ENCODE data around the gene NDUFA8.

NDUFA8 gene

DNA sequence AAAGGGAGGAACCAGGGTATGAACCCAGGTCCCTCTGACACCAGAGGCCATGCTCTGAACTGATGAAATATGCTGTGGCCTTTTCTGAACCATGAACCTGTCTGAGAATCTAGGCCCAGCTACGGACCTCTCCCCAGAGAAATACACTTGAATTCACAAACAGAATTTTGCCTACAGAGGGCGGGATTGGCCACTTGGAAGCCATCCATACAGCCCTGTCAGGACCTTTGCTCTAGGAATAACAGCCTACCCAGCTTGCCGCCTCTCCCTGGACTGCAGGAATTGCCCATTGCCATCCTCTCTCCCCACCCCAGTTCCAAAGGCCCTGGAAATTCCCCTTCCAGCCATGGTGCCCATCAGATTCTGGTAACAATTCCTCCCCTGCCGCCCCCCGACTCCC, 26.7 kb upstream of the NDUFA8 start:
- no peak for DNase-seq (ENCODE audit: extremely low read depth in 1 of 2, low read depth in 1 of 2)

DNA sequence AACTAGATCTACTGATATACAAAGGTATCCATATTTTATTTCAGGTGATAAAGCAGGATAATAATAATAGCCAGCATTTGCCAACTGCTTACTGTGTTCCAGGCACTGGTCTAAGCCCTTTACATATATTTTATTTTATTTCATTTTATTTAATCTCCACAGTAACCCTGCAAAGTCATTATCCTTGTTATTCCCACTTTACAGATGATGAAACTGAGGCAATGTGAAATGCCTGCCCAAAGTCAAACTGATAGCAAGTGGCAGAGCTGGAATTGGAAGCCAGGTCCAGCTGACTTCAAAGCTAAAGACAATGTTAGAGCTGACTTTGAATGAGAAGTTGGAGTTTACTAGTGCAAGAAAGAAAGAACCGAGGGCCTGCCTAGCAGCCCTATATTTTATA, 25.0 kb upstream of the NDUFA8 start:
- DNase-seq (ENCODE audit: extremely low read depth in 1 of 2, low read depth in 1 of 2): no peak

DNA sequence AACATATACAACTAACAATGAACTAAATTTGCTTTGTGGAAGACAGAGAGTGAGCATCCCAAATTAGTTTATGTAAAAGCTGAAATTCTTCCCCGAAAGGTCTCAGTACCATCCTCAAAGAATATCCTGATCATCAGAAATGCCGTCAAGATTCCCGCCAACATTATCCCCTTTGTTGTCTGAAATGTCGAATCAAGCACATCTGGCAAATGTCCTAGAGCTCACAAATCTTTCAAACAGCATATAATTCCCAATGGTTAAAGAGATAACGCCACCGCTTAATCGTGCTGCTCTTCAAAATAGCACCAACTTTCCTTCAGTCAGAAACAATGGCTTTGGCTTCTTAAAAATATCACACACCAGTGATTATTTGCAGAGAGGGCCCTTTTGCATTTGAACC, 23.9 kb upstream of the NDUFA8 start:
- no peak for DNase-seq (ENCODE audit: extremely low read depth in 1 of 2, low read depth in 1 of 2)

DNA sequence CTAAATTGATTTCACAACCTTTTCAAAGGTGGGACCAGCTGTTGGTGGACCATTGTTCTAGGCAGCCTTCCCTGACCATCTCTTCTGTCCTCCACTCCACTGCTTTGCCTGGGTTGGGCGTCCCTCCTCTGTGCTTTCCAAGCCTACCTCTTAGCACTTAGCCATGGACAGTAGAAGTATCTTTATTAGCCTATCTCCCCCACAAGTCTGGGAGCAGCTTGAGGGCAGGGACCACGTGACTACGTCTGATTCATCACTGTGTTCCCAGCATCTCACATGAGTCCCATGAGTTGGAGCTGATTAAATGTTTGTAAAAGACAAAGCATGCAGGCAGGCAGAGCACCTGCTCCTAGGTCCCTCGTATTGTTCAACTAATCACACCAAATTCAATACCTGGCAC, 21.1 kb upstream of the NDUFA8 start:
- no peak for DNase-seq (ENCODE audit: extremely low read depth in 1 of 2, low read depth in 1 of 2)

DNA sequence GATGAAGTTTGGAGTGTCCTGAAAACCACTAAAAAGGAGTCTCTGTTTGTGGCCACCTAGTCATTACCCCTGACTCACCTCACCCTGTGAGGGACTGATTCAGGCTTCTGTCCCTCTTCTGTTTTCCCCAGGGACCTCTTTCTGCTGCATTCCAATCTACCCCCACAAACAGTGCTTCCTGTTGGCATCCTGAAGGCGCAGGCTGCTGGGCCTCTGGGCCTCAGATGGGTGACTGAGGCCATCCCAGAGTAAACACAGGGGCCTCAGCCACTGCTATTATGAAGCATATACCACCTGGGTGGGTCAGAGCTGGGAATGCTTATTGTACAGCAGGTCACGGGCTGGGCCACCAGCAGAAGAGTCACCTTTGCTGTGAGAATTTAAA, 20.1 kb upstream of the NDUFA8 start:
- no peak for DNase-seq (ENCODE audit: extremely low read depth in 1 of 2, low read depth in 1 of 2)

DNA sequence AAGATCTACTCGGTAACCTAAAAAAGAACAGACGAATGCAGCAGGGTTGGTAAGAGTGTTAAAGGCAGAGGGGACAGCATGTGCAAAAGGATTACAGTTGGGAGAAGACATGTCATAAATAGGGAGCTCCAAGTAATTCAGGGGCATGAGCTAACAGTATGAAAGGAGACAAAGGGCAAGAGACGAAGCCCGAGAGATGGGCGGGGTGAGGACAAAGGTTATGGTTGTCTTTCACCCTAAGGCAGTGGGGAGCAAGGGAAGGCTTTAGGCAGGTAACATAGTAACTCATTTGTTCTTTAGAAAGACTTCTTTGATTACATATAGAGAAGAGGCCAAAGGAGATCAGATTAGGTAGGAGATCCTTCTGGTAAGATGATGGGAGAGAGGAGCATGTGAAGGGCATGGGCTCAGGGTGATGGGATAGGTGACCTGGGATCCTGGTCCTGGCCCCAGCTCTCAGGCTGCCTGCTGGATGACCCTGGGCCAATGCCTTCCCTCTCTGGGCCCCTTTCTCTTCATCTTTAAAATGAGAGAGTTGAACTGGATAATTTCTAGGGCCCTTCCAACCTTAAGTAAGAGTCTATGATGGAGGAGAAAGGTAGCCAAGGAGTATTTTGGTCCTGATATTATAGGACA, 19.6 kb upstream of the NDUFA8 start:
- DNase-seq (ENCODE audit: extremely low read depth in 1 of 2, low read depth in 1 of 2): no peak

DNA sequence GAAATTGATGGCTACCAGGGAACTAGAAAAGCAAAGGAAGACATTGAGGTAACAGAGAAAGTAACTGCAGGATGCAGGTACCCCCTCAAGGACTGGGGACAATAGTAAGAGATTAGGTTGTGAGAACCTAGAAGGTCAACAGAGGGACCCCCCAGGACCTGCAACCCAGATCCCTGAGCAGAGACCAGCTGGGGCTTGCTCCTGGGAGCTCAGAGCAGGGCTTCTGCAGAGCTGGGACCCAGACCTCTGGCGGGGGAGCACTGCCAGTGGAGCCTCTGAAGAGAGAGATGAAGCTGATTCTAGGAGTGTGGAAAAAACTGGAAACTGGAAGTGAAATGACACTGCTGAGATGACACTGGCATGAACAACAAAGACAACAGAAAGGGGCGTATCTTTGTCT, 17.3 kb upstream of the NDUFA8 start:
- DNase-seq (ENCODE audit: extremely low read depth in 1 of 2, low read depth in 1 of 2): no peak

DNA sequence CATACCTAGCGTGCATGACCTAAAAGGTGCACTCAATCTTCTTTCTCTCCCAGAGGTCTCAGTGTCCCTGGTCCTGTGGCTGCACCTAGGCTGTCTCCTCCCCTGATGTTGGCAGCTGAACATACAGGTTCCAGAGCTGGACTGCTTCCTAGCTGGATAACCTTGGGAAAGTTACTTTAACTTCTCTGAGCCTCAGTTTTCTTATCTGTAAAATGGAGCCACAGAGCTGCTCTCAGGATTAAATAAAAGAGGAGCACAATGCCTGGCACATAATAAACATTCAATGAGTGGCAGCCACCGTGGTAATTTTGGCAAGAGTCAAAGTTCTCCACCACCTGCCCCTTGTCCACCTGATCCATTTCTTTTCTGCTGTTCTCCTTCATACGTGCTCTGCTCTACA, 14.1 kb upstream of the NDUFA8 start:
- DNase-seq (ENCODE audit: extremely low read depth in 1 of 2, low read depth in 1 of 2): no peak

DNA sequence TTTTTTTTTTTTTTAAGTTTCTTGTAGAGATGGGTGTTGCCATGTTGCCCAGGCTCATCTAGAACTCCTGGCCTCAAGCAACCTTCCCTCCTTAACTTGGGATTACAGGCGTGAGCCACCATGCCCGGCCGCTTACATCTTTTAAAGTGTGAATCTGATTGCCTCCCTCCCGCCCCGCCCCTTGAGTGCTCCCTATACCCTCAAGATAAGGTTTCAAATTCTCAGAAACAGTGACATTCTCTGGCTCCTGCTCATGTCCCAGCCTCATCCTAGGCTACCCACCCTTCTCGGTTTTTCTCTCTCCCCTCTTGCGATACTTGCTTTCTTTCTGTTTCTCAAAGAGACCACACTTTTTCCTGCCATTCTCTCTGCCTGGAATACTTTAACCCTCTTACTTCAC, 12.6 kb upstream of the NDUFA8 start:
- no peak for DNase-seq (ENCODE audit: extremely low read depth in 1 of 2, low read depth in 1 of 2)

DNA sequence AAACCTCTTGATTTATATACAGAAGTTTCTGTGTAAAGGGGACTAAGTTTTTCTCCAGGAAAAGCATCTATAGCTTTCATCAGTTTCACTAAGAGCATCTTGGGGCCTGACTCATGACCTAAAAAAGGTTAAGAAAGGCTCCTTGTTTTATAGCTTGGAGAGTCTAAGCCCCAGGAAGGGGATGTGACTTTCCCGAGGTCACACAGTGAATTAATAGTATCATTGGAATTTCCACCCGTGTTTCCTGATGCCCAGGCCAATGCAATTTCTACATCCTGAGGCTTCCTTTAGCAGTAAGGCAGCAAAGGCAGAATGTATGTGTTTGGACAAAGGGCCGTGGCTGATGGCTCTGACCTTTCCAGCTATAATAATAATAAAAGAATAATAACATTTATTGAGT, 8.8 kb upstream of the NDUFA8 start:
- DNase-seq (ENCODE audit: extremely low read depth in 1 of 2, low read depth in 1 of 2): no peak

DNA sequence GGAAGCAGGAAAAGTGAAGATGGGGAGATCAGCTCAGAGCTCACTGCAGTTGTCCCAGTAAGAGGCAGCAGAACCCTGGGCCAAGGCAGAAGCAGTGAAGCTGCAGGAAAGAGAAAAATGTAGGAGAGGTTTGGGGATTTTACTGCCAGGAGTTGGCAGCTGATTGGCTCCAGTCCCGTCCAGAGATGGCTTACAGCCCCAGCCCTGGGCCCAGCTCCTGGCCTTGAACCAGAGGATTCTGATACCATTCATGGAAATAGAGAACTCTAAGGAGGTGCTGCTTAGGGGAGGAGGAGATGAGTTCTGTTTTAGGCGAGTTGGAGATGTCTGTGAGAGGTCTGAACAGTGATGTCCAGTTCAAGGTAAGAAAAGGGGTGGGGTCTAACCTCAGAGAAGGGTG, 4.7 kb upstream of the NDUFA8 start:
- no peak for DNase-seq (ENCODE audit: extremely low read depth in 1 of 2, low read depth in 1 of 2)

DNA sequence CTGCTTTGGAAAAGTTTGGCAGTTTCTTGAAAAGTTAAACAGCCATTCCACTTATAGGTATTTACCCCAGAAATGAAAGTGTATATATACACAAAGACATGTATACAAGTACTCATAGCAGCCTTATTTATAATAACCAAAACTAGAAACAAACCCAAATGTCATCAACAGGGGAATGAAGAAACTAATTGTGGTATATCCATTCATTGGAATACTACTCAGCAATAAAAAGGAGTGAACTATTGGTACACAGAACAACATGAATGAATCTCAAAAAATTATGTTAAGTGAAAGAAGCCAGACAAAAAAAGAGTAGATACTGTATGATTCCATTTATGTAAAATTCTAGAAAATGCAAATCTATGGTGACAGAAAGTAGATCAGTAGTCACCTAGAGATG, 2.8 kb upstream of the NDUFA8 start:
- DNase-seq (ENCODE audit: extremely low read depth in 1 of 2, low read depth in 1 of 2): no peak

DNA sequence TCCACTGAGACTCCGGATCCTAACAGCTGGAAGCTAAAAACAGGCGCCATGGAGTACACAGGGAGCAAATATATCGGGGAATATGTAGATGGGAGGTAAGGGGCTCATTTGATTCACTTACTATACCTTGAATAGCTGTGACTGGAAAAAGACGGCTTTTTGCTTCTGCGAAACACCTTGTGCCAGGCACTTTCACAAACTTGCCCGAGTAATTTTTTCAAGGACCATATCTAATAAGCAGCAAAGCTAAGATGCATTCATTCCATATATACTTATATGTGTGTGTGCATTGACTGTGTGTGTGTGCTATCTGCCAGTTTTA, 307 bp upstream of the NDUFA8 start:
- DNase-seq (ENCODE audit: extremely low read depth in 1 of 2, low read depth in 1 of 2): no peak

DNA sequence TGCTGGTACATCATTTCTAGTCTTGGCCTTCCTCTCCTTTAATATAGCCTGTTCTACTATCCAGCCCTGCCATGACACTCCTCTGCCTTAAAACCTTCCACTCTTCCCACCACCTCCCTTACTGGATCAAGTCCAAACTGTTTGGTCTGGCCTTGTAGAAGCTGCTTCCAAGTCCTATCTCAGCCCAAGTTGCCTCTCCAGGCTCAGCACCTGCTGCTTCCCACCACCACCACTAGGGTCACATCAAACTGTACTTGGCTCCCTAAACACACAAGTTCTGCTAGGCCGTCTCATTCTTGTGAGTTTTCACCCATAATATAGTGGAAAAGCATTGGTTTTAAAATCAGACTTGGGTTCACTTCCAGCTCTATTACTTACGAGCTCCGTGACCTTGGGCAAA, 1.4 kb downstream of the NDUFA8 start:
- DNase-seq (ENCODE audit: extremely low read depth in 1 of 2, low read depth in 1 of 2): no peak

DNA sequence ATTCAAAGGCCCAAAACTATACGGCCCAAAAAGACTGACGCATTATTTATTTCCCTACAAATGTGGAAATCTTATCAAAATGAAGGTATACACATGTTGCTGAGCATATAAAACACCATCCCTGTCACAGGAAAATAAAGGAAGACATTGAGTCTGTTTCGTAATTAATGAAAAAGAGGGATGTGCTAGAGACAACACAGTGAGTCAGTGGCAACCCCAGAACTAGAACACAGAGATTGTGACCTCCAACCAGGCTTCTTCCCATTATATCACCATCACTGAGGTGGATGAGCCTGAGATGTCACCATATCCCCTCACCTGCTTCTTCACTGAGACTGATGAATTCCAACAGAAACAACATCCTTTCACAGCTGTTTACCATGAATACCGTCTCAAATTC, 3.8 kb downstream of the NDUFA8 start:
- DNase-seq (ENCODE audit: extremely low read depth in 1 of 2, low read depth in 1 of 2): no peak

DNA sequence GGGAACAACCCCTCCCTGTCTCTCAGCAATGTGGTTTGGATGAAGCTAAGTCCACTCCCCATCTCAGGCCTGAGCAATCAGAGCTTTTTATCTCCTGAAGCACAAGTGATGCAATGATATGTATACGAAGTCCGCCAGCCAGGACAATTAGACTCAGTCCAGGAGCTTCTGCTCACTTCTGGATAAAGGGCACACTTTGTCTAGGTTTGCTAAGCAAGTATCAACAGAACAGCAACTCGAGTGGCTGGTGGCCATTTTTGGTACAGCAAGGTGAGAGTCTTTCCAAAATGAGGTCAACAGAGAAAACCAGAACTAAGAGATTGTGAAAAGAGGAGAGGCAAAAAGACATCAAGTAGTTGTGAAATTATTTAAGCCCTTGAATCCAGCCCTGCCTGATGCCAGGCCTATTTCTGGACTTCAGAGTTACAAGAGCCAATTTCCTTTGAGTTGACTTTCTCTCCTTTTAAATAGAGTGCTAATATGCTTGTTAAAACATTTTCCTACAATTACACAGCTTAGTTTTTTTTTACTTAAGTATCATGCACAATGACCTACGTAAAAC, 8.2 kb downstream of the NDUFA8 start:
- no peak for DNase-seq (ENCODE audit: extremely low read depth in 1 of 2, low read depth in 1 of 2)

DNA sequence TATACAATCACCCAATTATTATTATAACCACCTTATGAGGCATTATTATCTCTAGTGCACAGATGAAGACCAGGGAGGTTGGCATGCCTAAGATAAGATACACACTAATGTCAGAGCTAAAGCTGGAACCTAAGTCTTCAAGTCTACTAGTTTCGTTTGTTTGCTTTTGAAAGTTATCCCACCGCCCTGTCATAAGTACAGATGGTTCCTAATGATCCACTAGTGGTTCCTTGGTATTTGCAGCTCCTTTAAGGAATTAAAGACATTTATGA, 14.1 kb downstream of the NDUFA8 start:
- no peak for DNase-seq (ENCODE audit: extremely low read depth in 1 of 2, low read depth in 1 of 2)

DNA sequence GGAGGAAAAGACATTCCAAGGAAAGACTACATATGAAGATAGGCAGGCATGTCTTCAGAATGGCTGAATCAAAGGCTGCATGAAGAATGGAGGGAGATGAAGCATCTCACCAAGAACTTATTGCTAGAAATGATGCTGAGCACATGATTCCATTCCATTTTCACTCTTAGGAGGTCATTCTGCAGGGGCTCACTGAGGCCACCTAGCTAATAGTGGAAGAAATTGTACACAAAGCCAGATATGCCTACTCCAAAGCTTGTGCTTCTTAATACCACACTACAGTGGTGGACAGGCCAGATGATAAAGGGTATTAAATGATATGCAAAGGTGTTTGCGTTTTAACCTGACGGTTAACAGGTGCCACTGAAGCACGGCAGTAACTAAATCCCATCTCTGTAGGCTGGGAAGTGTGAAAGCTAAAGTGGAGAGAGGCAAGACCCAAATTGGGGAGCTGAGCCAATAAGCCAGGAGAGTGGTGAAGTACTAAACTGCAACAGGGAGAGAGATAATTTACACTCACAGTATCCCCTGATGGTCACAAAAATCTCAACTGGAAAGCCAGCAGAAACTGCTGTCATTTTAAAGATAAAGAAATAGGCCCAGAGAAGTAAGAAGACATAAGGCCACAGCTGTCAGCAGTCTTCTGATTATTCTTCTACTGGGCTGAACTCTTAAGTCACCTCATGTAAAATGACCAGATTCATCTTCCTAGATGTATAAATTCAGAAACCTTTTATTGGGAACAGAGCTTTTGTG, 14.6 kb downstream of the NDUFA8 start:
- no peak for DNase-seq (ENCODE audit: extremely low read depth in 1 of 2, low read depth in 1 of 2)

DNA sequence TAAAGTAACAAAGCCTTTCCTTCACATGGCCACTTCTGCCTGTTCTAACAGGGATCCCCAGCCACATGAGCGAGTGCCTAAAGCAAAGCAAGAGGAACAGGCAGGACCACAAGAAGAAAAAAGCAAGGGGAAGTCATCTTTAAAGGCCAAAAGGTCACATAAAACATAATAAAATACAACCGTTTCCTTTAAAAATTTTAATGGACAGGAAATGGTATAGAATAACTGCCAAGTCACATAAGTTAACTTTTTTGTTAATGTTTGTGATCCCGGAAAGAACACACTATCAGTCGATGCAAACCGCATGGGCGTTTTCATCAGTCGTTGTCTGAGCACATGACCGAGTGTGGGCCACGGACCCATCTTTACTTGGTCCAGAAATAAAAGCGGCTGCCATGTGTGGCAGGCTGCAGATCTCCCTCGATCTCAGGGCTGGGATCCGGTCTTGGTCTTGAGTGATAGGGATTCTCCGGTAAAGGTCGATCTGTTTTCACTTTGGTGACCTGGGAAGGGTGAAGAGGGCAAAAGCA, 15.6 kb downstream of the NDUFA8 start:
- no peak for DNase-seq (ENCODE audit: extremely low read depth in 1 of 2, low read depth in 1 of 2)

DNA sequence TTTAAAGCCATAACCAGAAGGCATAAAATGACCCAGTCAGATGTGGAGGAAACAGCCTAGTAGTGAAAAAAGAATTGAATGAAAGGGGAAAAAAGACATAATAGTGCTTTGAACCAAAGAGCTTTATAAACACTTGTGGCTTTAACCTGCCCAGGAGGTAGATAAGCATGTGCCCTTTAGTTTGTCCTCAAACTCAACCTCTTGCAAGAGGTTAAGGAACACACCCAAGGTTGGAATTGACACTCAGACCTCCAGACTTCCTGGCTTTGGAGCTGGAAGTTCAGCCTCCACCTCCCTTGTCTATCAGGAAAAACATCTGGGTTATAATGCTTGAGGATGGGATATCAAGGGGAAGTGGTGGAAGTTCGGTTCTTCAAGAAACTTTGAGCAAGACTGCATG, 16.3 kb downstream of the NDUFA8 start:
- DNase-seq (ENCODE audit: extremely low read depth in 1 of 2, low read depth in 1 of 2): no peak

DNA sequence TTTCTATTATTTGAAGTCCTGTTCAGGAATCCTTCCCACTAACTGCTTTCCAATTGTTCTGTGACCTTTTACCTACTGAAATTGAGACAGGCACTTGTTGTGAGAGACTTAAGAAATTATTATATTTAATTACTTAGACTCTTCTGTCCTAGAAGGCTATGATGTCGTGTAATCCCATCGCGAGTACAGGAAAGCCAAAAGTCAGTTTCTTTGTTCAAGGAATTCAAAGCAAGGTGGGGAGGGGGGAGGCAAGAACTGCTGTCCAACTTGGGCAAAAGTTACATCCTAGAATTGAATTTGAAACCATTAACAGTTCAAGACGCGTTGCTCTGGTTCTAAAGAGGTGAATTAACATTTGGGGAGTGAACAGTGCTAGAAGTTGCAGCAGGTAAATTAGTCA, 17.9 kb downstream of the NDUFA8 start:
- DNase-seq (ENCODE audit: extremely low read depth in 1 of 2, low read depth in 1 of 2): no peak

DNA sequence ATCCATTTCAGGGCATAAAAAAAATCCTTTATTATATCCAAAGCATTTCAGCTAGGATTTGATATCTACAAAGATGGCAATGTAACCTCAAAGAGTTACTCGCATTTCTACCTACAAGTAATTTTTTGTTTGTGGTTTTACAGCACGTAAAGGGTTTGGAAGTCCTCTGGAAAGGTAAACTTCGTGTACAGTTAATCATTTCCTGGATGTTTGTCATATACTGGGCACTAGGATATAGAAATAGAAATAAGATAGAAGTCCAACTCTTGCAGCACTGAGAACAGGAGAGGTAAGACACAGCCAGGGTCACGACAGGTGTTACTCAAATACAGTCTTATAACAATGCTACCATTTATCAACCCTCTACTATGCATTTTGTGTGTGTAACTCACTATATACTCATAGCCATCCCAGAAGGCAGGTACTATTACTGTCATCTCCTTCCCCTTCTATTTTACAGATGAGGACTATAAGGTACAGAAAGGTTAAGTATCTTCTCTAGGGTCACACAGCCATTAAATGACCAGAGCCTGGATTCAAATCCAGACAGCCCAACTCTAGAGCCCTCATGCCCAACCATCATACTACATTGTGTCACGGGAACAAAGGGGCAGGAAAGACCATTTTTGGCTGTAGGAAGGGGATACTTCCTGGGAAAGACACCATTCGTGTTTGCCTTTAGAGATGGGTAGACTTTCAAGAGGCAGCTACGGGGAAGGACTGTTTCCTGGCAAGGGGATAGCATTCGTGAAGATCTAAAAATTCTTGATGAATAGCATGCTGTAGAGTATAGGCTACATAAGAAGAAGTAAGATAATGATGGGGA, 19.0 kb downstream of the NDUFA8 start:
- no peak for DNase-seq (ENCODE audit: extremely low read depth in 1 of 2, low read depth in 1 of 2)
